K562 (cell line): ENCODE measurements around the gene SLC17A2.
"Not testable (repeated sequence)": the region's sequence is repeated elsewhere in the genome, so short reads cannot be mapped to it uniquely, and the experiment has no call there.

ENCODE experiments used
- ARID2 ChIP-seq: fragments of 450-650 bp; IDR thresholded peaks from 2 replicates; pipeline ENCODE4 v1.6.1; 2017; ENCODE audit warnings: antibody characterized with exemption, mild to moderate bottlenecking
- CTCF ChIP-seq, 3 experiments: IDR thresholded peaks in 2 of 3; conservative IDR thresholded peaks in 1 of 3; 2 replicates each; pipeline ENCODE4 v1.5.1; 2011 to 2012; ENCODE audit warnings: low read length in 3 of 3, mild to moderate bottlenecking in 3 of 3, control low read depth in 2 of 3, improper control_type of control experiment in 1 of 3, inconsistent platforms in 1 of 3, low read depth in 1 of 3, mixed read lengths in 1 of 3, moderate library complexity in 1 of 3; ENCODE audit not compliant: insufficient read depth in 2 of 3
- E2F6 ChIP-seq, 2 experiments: IDR thresholded peaks; 2 replicates each; pipeline ENCODE4 v1.6.1; 2011; ENCODE audit warnings: borderline replicate concordance in 1 of 2, control low read depth in 1 of 2, low read depth in 1 of 2, low read length in 1 of 2, mild to moderate bottlenecking in 1 of 2, mixed read lengths in 1 of 2, moderate library complexity in 1 of 2; ENCODE audit not compliant: insufficient read depth in 1 of 2, insufficient read length in 1 of 2, poor library complexity in 1 of 2, severe bottlenecking in 1 of 2; ENCODE audit errors: extremely low read depth in 1 of 2
- EP300 ChIP-seq: IDR thresholded peaks from 2 replicates; pipeline ENCODE4 v1.6.1; 2012; ENCODE audit warnings: low read length, improper control_type of control experiment
- GABPA ChIP-seq: fragments of 200-800 bp; sonication (Bioruptor generic); conservative IDR thresholded peaks from 2 replicates; pipeline ENCODE4 v1.6.1; 2016; ENCODE audit warnings: low read depth, missing genetic modification characterization, missing compliant biosample characterization
- HBP1 ChIP-seq: fragments of 450-650 bp; formaldehyde crosslinking; IDR thresholded peaks from 2 replicates; pipeline ENCODE4 v1.4.0; 2022; ENCODE audit warnings: missing genetic modification characterization
- NONO ChIP-seq, 2 experiments: fragments of 200-400 bp in 1 of 2; fragments of 450-650 bp in 1 of 2; formaldehyde crosslinking in 1 of 2; IDR thresholded peaks; 2 replicates each; pipeline ENCODE4 v1.6.1; 2017; ENCODE audit warnings: low read depth in 2 of 2, mild to moderate bottlenecking in 2 of 2, moderate library complexity in 2 of 2, low read length in 1 of 2
- NRF1 ChIP-seq, 2 experiments: fragments of 450-650 bp; IDR thresholded peaks in 1 of 2; conservative IDR thresholded peaks in 1 of 2; 2 replicates each; pipeline ENCODE4 v1.6.1; 2014; ENCODE audit warnings: mild to moderate bottlenecking in 2 of 2
- POLR2A ChIP-seq: fragments of 450-650 bp; conservative IDR thresholded peaks from 2 replicates; pipeline ENCODE4 v1.6.1; 2016
- POLR2AphosphoS5 ChIP-seq: IDR thresholded peaks from 2 replicates; pipeline ENCODE4 v1.6.1; 2011; ENCODE audit warnings: mild to moderate bottlenecking, low read depth, low read length, moderate library complexity; ENCODE audit not compliant: control insufficient read depth, insufficient read depth
- SRSF9 ChIP-seq: fragments of 200-400 bp; formaldehyde crosslinking; IDR thresholded peaks from 2 replicates; pipeline ENCODE4 v1.6.1; 2017; ENCODE audit warnings: low read depth, low read length, borderline replicate concordance
- YY1 ChIP-seq, 3 experiments: IDR thresholded peaks; 2 replicates each; pipeline ENCODE4 v1.6.1; 2011; ENCODE audit warnings: low read length in 2 of 3, mild to moderate bottlenecking in 2 of 3, moderate library complexity in 2 of 3, borderline replicate concordance in 1 of 3, control low read depth in 1 of 3, low read depth in 1 of 3; ENCODE audit not compliant: insufficient read depth in 3 of 3, insufficient replicate concordance in 2 of 3, control insufficient read depth in 1 of 3, insufficient read length in 1 of 3; ENCODE audit errors: extremely low read depth in 1 of 3
- ZBTB1 ChIP-seq: sonication (generic); formaldehyde crosslinking; IDR thresholded peaks from 2 replicates; pipeline ENCODE4 v1.8.1; 2023; ENCODE audit warnings: missing genetic modification reagents, low read depth, mild to moderate bottlenecking, borderline replicate concordance
- ZNF212 ChIP-seq: fragments of 450-650 bp; formaldehyde crosslinking; IDR thresholded peaks from 2 replicates; pipeline ENCODE4 v1.4.0; 2020; ENCODE audit warnings: mild to moderate bottlenecking

- not testable (repeated sequence) for TF ChIP-seq HBP1 (CRISPR knock-in tag); ZBTB1 (CRISPR knock-in tag); E2F6 (IDR thresholded peaks at IDR 0.05; ENCODE audit: borderline replicate concordance in 1 of 2, extremely low read depth in 1 of 2, insufficient read depth in 1 of 2, insufficient read length in 1 of 2, low read depth in 1 of 2, low read length in 1 of 2, poor library complexity in 1 of 2, severe bottlenecking in 1 of 2); ARID2; SRSF9; NONO (IDR thresholded peaks at IDR 0.05; ENCODE audit: low read depth in 2 of 2, low read length in 1 of 2); ZNF212 (CRISPR knock-in tag); POLR2AphosphoS5; GABPA; POLR2A; CTCF (IDR thresholded peaks at IDR 0.05 in 2 of 3, conservative IDR thresholded peaks at IDR 0.05 in 1 of 3; ENCODE audit: insufficient read depth in 2 of 3, low read depth in 1 of 3, low read length in 3 of 3); YY1 (IDR thresholded peaks at IDR 0.05; ENCODE audit: borderline replicate concordance in 1 of 3, control insufficient read depth in 1 of 3, extremely low read depth in 1 of 3, insufficient read depth in 3 of 3, insufficient read length in 1 of 3, insufficient replicate concordance in 2 of 3, low read depth in 1 of 3, low read length in 2 of 3); EP300; NRF1 (conservative IDR thresholded peaks at IDR 0.05 in 1 of 2, IDR thresholded peaks at IDR 0.05 in 1 of 2)
Measured at GRCh38 chr6:25947492-25947891, 17.0 kb upstream of the SLC17A2 start.
